Upper lobe of left lung (tissue), 4 donors: Measurements from ENCODE around the gene NR2E3.

Experiments used
- CTCF ChIP-seq, 6 experiments: fragments of 450-650 bp in 4 of 6; fragments of 200-600 bp in 2 of 6; sonication (generic) in 2 of 6; IDR thresholded peaks; one replicate each; pipeline ENCODE4 v1.5.1; 2016 to 2019; ENCODE audit warnings: antibody characterized with exemption in 6 of 6
- EP300 ChIP-seq, 4 donors: sonication (generic); formaldehyde crosslinking; IDR thresholded peaks; one replicate each; pipeline ENCODE4 v1.5.1; 2017; ENCODE audit warnings: antibody characterized with exemption in 4 of 4, control low read depth in 2 of 4
- POLR2A ChIP-seq, 4 donors: fragments of 450-650 bp; IDR thresholded peaks; one replicate each; pipeline ENCODE4 v1.5.1; 2016 to 2017; ENCODE audit warnings: antibody characterized with exemption in 4 of 4, mild to moderate bottlenecking in 2 of 4

GRCh38 chr15:71761649-71762048, 48.7 kb upstream of the NR2E3 start:
- TF ChIP-seq CTCF (IDR thresholded peaks at IDR 0.05), result no peak
- TF ChIP-seq EP300 (IDR thresholded peaks at IDR 0.05), result no peak
- no peak for TF ChIP-seq POLR2A (IDR thresholded peaks at IDR 0.05)
